Osteoblast (primary cell): ENCODE data around the gene TBC1D4. TPM values are rescaled to one million over a fixed set of nuclear protein-coding genes. Genes with fewer than 3 reads are reported as not detected.

Source experiments
- DNase-seq: peaks from one replicate; pipeline ENCODE4 v3.0.0; 2011; ENCODE audit warnings: low spot score, mixed read lengths; ENCODE audit not compliant: insufficient read length; ENCODE audit errors: missing footprints
- H2AFZ ChIP-seq: 2 replicates; pipeline ENCODE4 v1.6.0; 2011; ENCODE audit warnings: mild to moderate bottlenecking, low read length
- H3K27ac ChIP-seq: 2 replicates; pipeline ENCODE4 v1.5.1; 2011; ENCODE audit warnings: mild to moderate bottlenecking, low read depth, low read length, moderate library complexity
- H3K27me3 ChIP-seq: 2 replicates; pipeline ENCODE4 v1.6.0; 2012; ENCODE audit warnings: mild to moderate bottlenecking, control low read depth, inconsistent platforms, low read length, moderate library complexity; ENCODE audit not compliant: insufficient read depth
- H3K36me3 ChIP-seq: 2 replicates; pipeline ENCODE4 v1.5.1; 2011; ENCODE audit warnings: mild to moderate bottlenecking, low read length, control low read depth, moderate library complexity; ENCODE audit not compliant: insufficient read depth
- H3K4me1 ChIP-seq: 2 replicates; pipeline ENCODE4 v1.5.1; 2011; ENCODE audit warnings: mild to moderate bottlenecking, low read length, control low read depth, moderate library complexity; ENCODE audit not compliant: insufficient read depth
- H3K4me2 ChIP-seq: 2 replicates; pipeline ENCODE4 v1.6.0; 2011; ENCODE audit warnings: mild to moderate bottlenecking, low read length; ENCODE audit not compliant: insufficient read depth
- H3K4me3 ChIP-seq: fragments of 200-600 bp; sonication (generic); 3 replicates; pipeline ENCODE4 v1.5.1; 2012; ENCODE audit warnings: mild to moderate bottlenecking, low read length, inconsistent platforms; ENCODE audit not compliant: insufficient read depth
- H3K79me2 ChIP-seq: 2 replicates; pipeline ENCODE4 v1.6.0; 2012; ENCODE audit warnings: mild to moderate bottlenecking, low read length, control low read depth, inconsistent platforms; ENCODE audit not compliant: insufficient read depth
- H3K9me3 ChIP-seq: 2 replicates; pipeline ENCODE4 v1.5.1; 2011; ENCODE audit warnings: low read depth, low read length, control low read depth
- H4K20me1 ChIP-seq: 2 replicates; pipeline ENCODE4 v1.6.0; 2012; ENCODE audit warnings: mild to moderate bottlenecking, low read length, control low read depth; ENCODE audit not compliant: insufficient read depth
- CTCF ChIP-seq: IDR thresholded peaks from 2 replicates; pipeline ENCODE4 v1.5.1; 2011; ENCODE audit warnings: mild to moderate bottlenecking, low read depth, low read length, moderate library complexity; ENCODE audit errors: extremely low read depth
- total RNA-seq: library from RNA; depleted of rRNA; stranded (reverse); fragments of >200 nt; gene quantifications from 2 replicates; pipeline ENCODE4 v1.2.3, GENCODE V29; 2012

TBC1D4 gene
- total RNA-seq, 1 donor, result 19.5 TPM

- Histone ChIP-seq H3K36me3 (no peaks in the 10 kb centered on the region), H3K27ac (no peak overlapping the region), H3K4me2 (no peak overlapping the region), H2AFZ (no peak overlapping the region), H3K4me3 (no peak overlapping the region), H4K20me1 (peaks cover 13% of the 10 kb centered on the region), H3K79me2 (peaks cover 10% of the 10 kb centered on the region), H3K27me3 (no peaks in the 10 kb centered on the region), H3K9me3 (no peaks in the 10 kb centered on the region), H3K4me1 (peaks cover 15% of the 10 kb centered on the region)
- DNase-seq, result no peak
- no peak for TF ChIP-seq CTCF
Observed at GRCh38 chr13:75447493-75447892, 34.5 kb downstream of the TBC1D4 start.

GRCh38 chr13:75446874-75447273 lies 35.1 kb downstream of the TBC1D4 start:
- H3K9me3 ChIP-seq, result no peaks in the 10 kb centered on the region
- TF ChIP-seq CTCF, result no peak
- no peak overlapping the region for H3K4me2 ChIP-seq
- no peak overlapping the region for H2AFZ ChIP-seq
- no peaks in the 10 kb centered on the region for H3K27me3 ChIP-seq
- no peak for DNase-seq
- H3K79me2 ChIP-seq, result peaks cover 10% of the 10 kb centered on the region
- no peak overlapping the region for H3K27ac ChIP-seq
- H4K20me1 ChIP-seq, result peaks cover 13% of the 10 kb centered on the region
- no peaks in the 10 kb centered on the region for H3K36me3 ChIP-seq
- H3K4me1 ChIP-seq, result peaks cover 11% of the 10 kb centered on the region
- H3K4me3 ChIP-seq, result no peak overlapping the region

DNA sequence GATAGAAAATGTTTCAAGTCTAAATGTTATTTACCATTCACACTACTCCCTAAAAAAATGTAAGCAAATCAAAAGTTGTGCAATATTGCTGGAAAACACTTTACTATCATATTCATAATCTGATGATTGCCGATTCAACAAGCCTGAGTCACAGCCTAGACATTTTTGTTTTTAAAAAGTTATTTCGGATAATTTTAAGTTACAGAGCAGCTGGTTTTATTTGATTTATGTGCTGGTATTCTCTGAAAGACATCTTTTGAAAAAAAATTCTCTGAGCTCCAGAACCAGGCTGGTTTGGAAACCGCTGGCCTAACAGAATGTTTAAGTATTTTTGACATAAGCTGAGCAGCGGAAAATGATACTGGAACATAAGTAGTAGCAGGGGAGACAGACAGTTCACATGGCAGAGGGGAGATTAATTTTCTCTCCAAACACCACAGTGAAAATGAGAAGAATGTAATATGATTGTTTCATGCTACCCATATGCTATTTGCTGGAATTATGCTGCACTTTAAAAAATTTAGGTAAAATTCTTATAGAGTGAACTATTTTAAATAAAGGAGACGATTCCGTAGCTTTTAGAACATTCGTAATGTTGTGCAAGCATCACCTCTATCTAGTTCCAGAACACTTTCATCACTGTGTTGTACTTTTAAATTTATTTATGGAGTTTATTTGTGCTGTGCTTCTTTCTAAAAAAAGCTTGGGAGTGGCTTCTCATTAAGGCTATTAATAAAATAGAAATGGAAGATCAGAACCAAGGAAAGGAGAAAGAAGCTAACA lies 36.1 kb downstream of the TBC1D4 start:
- peak overlapping the region; percentile 80 for H3K4me2 ChIP-seq
- H3K4me3 ChIP-seq, result peak overlapping the region; percentile 46
- H3K9me3 ChIP-seq, result no peaks in the 10 kb centered on the region
- H2AFZ ChIP-seq, result no peak overlapping the region
- H3K79me2 ChIP-seq, result peaks cover 14% of the 10 kb centered on the region
- H3K36me3 ChIP-seq, result no peaks in the 10 kb centered on the region
- H3K4me1 ChIP-seq, result peaks cover 11% of the 10 kb centered on the region
- H4K20me1 ChIP-seq, result peaks cover 13% of the 10 kb centered on the region
- DNase-seq, result no peak
- no peak for TF ChIP-seq CTCF
- no peaks in the 10 kb centered on the region for H3K27me3 ChIP-seq
- peak overlapping the region; percentile 28 for H3K27ac ChIP-seq

- no peak overlapping the region for H3K27ac ChIP-seq
- H3K9me3 ChIP-seq, result no peaks in the 10 kb centered on the region
- no peak overlapping the region for H2AFZ ChIP-seq
- H4K20me1 ChIP-seq, result peaks cover 13% of the 10 kb centered on the region
- peaks cover 11% of the 10 kb centered on the region for H3K4me1 ChIP-seq
- no peak for DNase-seq
- H3K36me3 ChIP-seq, result no peaks in the 10 kb centered on the region
- H3K4me3 ChIP-seq, result no peak overlapping the region
- no peaks in the 10 kb centered on the region for H3K27me3 ChIP-seq
- H3K4me2 ChIP-seq, result no peak overlapping the region
- peaks cover 14% of the 10 kb centered on the region for H3K79me2 ChIP-seq
- no peak for TF ChIP-seq CTCF
Observed at GRCh38 chr13:75444016-75444415, 38.0 kb downstream of the TBC1D4 start.
